ENCODE results near the gene NRROS.
A peak's percentile ranks its signal among the peaks of the same experiment; 100 is the strongest.

NRROS gene

DNA sequence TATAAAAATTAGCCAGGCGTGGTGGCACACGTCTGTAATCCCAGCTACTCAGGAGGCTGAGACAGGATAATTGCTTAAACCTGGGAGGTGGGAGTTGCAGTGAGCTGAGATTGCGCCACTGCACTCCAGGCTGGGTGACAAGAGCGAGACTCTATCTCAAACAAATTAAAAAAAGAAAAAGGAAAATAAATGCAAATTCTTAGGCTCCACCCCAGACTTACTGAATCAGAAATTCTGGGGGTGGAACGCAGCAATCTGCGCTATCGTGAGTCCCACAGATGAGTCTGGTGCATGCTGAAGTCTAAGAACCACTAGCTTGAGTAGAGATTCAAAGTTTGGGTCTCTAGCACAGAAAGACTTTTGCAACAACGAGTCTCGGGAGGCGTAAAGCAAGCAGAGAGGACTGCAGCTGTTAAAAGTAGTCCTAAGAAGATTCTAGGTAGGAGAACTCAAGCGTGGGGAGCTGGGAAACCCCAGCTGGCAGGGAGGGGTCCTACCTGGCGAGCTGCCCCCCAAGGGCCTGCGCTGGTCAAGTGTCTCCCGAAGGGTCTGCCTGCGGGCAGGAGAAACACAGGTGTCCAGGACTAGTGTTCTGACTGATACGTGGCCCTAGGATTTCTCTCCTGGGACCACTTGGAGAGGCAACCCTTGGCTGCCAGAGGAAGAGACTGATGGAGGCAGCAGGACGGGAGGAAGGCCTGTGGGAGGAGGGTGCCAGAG lies 50.6 kb downstream of the NRROS start:
- DNase-seq: no peak

GRCh38 chr3:196691386-196691785 lies 51.9 kb downstream of the NRROS start:
- DNase-seq: no peak

DNA sequence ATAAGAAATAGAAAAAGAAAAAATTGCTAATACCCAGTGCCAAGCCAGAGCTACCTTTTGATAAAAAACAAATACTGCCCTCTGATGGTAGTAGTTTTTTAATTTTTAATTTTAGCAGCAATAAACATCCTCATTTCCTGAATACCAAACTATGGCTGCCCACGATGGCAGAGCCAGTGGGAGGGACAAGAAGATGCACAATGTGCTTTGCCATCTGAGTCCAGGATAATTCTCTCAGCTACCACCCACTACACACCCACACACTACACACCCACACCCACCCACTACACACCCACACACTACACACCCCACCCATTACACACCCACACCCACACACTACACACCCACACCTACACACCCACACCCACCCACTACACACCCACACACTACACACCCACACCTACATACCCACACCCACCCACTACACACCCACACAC lies 54.7 kb downstream of the NRROS start:
- DNase-seq: peak; percentile 46 to 60

- peak; percentile 29 to 33 for DNase-seq
Observed at GRCh38 chr3:196694941-196695848, 55.7 kb downstream of the NRROS start.

- no peak for DNase-seq
Observed at GRCh38 chr3:196695849-196696226, 56.3 kb downstream of the NRROS start.

DNA sequence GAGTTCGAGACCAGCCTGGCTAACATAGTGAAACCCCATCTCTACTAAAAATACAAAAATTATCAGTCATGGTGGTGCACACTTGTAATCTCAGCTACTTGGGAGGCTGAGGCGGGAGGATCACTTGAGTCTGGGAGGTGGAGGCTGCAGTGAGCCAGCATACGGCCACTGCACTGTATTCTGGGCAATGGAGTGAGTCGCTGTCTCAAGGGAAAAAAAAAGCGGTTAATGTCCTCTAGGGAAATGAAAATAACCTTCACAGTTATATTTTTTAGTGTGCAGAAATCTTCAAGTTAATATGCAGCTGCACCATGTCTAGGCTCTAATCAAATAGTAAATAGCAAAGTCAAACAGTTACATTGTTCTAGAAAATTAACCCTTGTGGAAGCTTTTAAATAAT lies 57.8 kb downstream of the NRROS start:
- DNase-seq: no peak

DNA sequence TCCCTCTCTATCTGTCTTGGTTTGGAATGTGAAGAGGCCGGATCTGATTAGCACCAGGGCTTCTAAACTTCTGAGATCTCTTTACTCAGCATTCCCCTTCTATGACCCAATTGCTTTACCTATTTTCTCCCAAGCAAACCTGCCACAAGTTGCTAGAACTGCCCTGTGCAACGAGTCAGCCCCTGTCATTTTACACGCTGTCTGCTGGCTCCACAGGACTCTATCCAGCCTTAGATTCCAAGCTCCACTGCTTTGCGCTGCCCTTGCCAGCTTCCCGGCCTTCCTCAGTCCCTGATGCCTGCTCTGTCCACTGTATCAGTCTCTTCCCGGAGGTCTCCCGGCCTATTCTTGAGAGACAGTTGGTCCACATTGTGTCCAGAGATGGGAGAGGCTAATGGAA lies 60.3 kb downstream of the NRROS start:
- DNase-seq: no peak

- no peak for DNase-seq
Observed at GRCh38 chr3:196700801-196701200, 61.3 kb downstream of the NRROS start.

GRCh38 chr3:196706327-196706726 lies 66.8 kb downstream of the NRROS start:
- no peak for DNase-seq

- no peak for DNase-seq
Observed at GRCh38 chr3:196706731-196707130, 67.2 kb downstream of the NRROS start.

GRCh38 chr3:196707566-196707965 lies 68.1 kb downstream of the NRROS start:
- no peak for DNase-seq

- DNase-seq: no peak
Observed at GRCh38 chr3:196708467-196708866, 69.0 kb downstream of the NRROS start.
